Measurements from ENCODE around the gene LTB.

LTB gene

DNA sequence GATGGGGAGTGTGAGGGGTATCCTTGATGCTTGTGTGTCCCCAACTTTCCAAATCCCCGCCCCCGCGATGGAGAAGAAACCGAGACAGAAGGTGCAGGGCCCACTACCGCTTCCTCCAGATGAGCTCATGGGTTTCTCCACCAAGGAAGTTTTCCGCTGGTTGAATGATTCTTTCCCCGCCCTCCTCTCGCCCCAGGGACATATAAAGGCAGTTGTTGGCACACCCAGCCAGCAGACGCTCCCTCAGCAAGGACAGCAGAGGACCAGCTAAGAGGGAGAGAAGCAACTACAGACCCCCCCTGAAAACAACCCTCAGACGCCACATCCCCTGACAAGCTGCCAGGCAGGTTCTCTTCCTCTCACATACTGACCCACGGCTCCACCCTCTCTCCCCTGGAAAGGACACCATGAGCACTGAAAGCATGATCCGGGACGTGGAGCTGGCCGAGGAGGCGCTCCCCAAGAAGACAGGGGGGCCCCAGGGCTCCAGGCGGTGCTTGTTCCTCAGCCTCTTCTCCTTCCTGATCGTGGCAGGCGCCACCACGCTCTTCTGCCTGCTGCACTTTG, 6.8 kb downstream of the LTB start, which contains the start of gene TNF:
TNF (plus strand) TSS at position 231 of the 567 bp plus-strand sequence; CDS start at position 408, 177 bp downstream.
- DNase-seq, result peak; percentile 66

- no peak for DNase-seq
Observed at GRCh38 chr6:31574106-31575061, 7.8 kb downstream of the LTB start.

GRCh38 chr6:31573239-31574105, 8.8 kb downstream of the LTB start:
- no peak for DNase-seq

DNA sequence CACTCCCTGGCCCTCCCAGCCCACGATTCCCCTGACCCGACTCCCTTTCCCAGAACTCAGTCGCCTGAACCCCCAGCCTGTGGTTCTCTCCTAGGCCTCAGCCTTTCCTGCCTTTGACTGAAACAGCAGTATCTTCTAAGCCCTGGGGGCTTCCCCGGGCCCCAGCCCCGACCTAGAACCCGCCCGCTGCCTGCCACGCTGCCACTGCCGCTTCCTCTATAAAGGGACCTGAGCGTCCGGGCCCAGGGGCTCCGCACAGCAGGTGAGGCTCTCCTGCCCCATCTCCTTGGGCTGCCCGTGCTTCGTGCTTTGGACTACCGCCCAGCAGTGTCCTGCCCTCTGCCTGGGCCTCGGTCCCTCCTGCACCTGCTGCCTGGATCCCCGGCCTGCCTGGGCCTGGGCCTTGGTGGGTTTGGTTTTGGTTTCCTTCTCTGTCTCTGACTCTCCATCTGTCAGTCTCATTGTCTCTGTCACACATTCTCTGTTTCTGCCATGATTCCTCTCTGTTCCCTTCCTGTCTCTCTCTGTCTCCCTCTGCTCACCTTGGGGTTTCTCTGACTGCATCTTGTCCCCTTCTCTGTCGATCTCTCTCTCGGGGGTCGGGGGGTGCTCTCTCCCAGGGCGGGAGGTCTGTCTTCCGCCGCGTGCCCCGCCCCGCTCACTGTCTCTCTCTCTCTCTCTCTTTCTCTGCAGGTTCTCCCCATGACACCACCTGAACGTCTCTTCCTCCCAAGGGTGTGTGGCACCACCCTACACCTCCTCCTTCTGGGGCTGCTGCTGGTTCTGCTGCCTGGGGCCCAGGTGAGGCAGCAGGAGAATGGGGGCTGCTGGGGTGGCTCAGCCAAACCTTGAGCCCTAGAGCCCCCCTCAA, 9.9 kb downstream of the LTB start, which contains the start of gene LTA:
LTA (plus strand) TSS at position 249 of the 871 bp plus-strand sequence; CDS start at position 703, 454 bp downstream.
- no peak for DNase-seq

DNA sequence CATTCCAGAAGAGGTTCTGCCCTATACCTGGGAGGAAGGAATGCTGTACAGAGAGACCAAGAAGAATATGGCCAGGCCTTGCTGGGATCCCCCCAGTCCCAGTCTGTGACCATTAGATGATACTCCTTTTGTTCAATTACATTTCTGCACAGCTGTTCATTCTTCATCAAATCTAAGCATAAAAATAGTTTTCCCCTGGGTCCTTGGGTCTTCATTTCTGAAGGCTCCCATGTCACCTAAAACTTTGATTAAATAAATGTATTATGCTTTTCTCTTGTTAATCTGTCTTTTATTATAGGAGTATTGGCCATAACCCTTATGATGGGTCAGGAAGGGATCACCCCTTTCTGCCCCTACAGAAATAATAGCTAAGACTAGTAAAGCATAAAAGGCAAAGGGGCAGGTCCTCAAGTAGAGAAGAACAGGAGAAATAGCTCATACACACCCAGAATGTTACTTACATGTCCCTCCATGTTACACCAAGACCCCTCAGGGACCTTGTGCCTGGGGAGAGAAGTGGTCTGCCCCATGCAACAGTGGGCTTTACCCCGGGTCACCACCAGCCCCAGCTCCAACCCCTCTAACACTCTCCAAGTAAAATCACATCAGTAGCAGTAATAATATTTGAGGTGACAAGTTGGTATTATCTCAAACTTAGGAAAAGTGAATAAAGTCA, 12.2 kb downstream of the LTB start:
- DNase-seq, result no peak

- no peak for DNase-seq
Observed at GRCh38 chr6:31568537-31568961, 13.7 kb downstream of the LTB start.

DNA sequence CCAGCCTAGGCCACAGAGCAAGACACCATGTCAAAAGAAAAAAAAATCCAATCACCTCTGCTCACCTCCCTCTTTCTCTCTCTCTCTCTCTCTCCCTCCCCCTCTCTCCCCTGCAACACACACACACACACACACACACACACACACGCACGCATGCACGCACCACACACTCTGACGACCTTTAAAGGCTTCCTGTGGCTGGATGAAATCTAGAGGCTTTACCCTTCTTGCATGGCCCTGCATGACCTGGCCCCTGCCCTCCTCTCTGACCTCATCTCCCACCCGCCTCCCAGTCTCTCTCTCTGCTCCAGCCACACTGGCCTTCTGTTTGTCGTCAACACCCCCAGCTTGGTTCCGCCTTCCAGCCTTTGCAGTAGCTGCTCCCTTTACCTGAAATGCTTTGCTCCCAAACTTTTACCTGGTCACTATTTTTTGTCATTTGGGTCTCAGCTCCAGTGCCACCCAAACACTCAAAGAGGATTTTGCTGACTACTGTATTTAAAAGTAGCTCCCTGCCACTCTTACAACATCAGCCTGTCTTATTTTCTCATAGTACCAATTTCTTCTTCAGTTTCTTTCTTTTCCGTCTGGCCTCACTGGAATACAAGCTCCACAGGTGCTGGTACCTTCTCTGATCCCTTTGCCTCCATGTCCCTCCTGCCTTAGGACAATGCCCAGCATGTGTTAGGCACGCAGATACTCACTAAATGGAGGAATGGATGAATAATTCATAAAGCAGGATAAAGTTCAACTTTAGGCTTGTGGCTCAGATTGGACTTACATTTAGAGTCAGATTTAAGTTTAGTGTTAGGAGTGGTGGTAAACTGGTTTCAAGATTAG, 14.5 kb downstream of the LTB start:
- DNase-seq, result no peak

GRCh38 chr6:31560697-31561058, 21.5 kb downstream of the LTB start:
- no peak for DNase-seq

GRCh38 chr6:31559958-31560696, 22.1 kb downstream of the LTB start:
- DNase-seq, result peak; percentile 63

DNA sequence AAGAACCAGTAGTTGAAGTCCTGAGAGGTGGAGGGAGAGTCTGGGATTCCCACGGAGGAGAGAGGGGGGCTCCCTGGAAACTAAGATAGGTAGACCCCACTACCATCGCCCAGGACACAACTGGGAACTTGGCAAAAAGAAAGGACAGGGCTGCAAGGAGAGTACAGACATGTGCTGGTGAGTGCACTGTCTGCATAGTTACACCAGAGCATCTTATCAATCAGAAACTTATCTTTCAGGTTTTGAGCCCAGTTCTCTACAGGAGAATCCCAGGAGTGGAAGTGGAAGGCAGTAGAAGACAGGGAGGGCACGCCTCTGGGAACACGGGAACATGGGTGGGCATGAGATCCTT, 22.6 kb downstream of the LTB start:
- DNase-seq, result no peak

DNA sequence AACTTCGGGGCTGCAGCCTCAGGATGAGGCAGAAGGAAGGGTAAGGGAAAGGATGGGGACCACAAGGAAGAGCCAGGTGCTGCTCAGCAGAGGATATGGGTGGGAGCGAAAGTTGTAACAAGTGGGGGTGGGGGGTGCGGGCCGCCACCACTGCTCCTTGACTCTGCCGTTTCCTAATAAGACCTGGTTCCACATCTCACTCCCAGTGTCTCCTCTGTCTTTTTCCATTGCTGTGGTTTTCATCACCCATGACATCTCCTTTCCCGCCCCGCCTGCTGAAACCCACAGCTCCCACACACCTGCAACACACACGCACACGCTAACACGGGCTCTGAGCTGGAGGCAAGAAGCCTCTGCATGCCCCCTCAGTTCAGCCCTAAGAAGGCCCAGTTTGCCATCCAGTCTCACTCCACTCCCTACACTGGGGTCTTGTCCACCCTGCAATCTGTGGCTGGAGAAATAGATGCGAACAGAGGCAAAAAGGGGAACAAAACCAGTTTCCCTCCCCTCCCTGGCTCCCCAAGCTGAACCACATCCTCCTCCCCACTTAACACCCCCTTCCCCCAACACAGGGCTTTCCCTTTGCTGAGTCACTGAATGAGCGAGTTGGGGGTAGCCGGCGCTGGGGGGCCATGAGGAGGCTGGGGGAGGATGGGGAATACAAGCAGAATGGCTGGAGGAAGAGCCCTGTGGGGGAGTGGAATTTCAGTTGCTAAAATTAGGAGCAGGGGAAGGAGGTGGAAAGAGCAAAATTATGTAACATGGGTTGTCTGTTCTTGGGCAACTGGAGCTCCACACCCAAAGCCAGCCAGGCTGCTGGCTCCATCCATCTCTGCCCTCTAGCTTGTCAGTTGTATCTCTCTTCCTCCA, 23.4 kb downstream of the LTB start:
- DNase-seq, result no peak

GRCh38 chr6:31558318-31558625, 24.0 kb downstream of the LTB start:
- DNase-seq, result no peak

DNA sequence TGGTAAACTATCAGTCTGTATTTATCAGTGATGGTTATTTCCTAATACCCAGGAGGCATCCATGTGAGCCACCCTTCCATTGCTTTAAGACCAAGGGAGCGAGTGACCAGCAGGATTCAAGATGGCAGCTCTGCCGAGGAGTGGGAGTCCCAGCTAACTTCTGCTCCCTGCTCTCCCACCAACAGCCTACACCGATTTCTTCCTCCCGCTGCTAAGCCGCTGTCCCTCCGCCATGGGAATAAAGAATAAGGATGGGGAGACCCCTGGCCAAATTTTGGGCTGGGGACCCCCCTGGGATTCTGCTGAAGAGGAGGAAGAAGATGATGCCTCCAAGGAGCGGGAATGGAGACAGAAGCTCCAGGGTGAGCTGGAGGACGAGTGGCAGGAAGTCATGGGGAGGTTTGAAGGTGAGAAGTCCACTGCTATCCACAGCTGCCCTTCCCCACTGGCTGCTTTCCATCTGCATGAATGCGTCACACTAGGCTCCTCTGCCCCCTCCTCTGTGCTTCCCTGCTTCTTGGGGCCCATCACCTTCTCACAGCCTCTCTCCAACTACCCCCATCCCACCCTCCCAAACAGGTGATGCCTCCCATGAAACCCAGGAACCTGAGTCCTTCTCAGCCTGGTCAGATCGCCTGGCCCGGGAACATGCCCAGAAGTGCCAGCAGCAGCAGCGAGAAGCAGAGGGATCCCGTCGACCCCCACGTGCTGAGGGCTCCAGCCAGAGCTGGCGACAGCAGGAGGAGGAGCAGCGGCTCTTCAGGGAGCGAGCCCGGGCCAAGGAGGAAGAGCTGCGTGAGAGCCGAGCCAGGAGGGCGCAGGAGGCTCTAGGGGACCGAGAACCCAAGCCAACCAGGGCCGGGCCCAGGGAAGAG, 24.5 kb downstream of the LTB start:
- DNase-seq, result no peak

GRCh38 chr6:31556307-31556706, 25.9 kb downstream of the LTB start:
- DNase-seq, result no peak

GRCh38 chr6:31551371-31551770, 30.9 kb downstream of the LTB start:
- peak; percentile 59 for DNase-seq

- DNase-seq, result no peak
Observed at GRCh38 chr6:31548544-31548873, 33.7 kb downstream of the LTB start.

- DNase-seq, result no peak
Observed at GRCh38 chr6:31547727-31548543, 34.3 kb downstream of the LTB start.
